ENCODE data around the gene PPP1R36.

The PPP1R36 gene

GRCh38 chr14:64610049-64610746, 60.4 kb downstream of the PPP1R36 start:
- Histone ChIP-seq H3K79me2 (ENCODE audit: insufficient read depth, low read length) (no peaks in the 10 kb centered on the region), H3K27me3 (ENCODE audit: insufficient read depth, low read length, poor library complexity, severe bottlenecking) (no peaks in the 10 kb centered on the region), H3K36me3 (ENCODE audit: insufficient read depth, low read length) (no peaks in the 10 kb centered on the region), H3K4me2 (ENCODE audit: low read depth, low read length, poor library complexity, severe bottlenecking) (no peak overlapping the region), H3K4me1 (ENCODE audit: insufficient read depth, low read length, poor library complexity, severe bottlenecking) (no peaks in the 10 kb centered on the region), H4K20me1 (ENCODE audit: insufficient read depth, low read length, poor library complexity, severe bottlenecking) (no peaks in the 10 kb centered on the region), H3K9me2 (replicated peaks; ENCODE audit: low read depth, low read length) (no peaks in the 10 kb centered on the region), H3K4me3 (ENCODE audit: low read length, poor library complexity, severe bottlenecking) (no peak overlapping the region), H3K9ac (ENCODE audit: low read depth, low read length, poor library complexity, severe bottlenecking) (no peak overlapping the region), H3K9me3 (ENCODE audit: insufficient read depth, low read depth, low read length) (no peaks in the 10 kb centered on the region), H2AFZ (ENCODE audit: low read length) (no peak overlapping the region), H3F3A (ENCODE audit: low read depth) (no peaks in the 10 kb centered on the region)
- TF ChIP-seq, protein P1, sequence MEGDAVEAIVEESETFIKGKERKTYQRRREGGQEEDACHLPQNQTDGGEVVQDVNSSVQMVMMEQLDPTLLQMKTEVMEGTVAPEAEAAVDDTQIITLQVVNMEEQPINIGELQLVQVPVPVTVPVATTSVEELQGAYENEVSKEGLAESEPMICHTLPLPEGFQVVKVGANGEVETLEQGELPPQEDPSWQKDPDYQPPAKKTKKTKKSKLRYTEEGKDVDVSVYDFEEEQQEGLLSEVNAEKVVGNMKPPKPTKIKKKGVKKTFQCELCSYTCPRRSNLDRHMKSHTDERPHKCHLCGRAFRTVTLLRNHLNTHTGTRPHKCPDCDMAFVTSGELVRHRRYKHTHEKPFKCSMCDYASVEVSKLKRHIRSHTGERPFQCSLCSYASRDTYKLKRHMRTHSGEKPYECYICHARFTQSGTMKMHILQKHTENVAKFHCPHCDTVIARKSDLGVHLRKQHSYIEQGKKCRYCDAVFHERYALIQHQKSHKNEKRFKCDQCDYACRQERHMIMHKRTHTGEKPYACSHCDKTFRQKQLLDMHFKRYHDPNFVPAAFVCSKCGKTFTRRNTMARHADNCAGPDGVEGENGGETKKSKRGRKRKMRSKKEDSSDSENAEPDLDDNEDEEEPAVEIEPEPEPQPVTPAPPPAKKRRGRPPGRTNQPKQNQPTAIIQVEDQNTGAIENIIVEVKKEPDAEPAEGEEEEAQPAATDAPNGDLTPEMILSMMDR (conservative IDR thresholded peaks at IDR 0.05; ENCODE audit: low read length), result no peak
- TF ChIP-seq EZH2phosphoT487 (IDR thresholded peaks at IDR 0.05; ENCODE audit: borderline replicate concordance), result no peak

DNA sequence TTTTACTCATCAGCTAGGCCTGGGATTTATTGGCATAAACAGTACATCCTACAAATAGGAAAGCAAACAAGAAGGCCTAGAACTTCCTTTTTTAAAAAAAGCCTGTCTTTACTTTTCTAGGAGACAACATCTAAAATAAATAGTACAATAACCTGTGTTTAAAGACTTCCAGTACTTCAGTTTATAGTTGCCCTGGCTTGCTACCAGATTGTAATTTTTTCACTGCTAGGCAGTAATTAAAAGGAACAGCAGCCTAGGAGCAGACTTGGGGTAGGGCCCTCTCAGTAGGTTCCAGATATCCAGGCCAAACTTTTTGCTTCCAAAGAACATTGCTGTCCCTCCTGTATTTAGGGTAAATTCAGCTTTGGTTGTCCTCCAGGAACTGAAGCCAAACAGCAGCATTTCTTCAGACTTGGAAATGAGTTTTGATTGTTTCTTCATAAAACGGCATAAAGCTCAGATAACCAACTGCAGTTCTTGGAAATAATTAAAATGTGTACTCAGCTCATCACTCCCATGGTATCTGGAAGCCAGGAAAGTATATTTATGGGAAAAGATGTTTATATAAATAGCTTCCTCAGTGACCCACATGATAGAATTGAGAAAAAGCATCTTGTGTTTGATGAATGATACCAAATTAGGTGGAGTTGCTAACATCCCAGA, 61.7 kb downstream of the PPP1R36 start:
- Histone ChIP-seq H3K9me3 (ENCODE audit: insufficient read depth, low read depth, low read length) (no peaks in the 10 kb centered on the region), H2AFZ (ENCODE audit: low read length) (no peak overlapping the region), H3K9ac (ENCODE audit: low read depth, low read length, poor library complexity, severe bottlenecking) (no peak overlapping the region), H3K4me3 (ENCODE audit: low read length, poor library complexity, severe bottlenecking) (no peak overlapping the region), H3K4me1 (ENCODE audit: insufficient read depth, low read length, poor library complexity, severe bottlenecking) (no peaks in the 10 kb centered on the region), H3K79me2 (ENCODE audit: insufficient read depth, low read length) (no peaks in the 10 kb centered on the region), H3K4me2 (ENCODE audit: low read depth, low read length, poor library complexity, severe bottlenecking) (no peak overlapping the region), H3K9me2 (replicated peaks; ENCODE audit: low read depth, low read length) (no peaks in the 10 kb centered on the region), H3K36me3 (ENCODE audit: insufficient read depth, low read length) (no peaks in the 10 kb centered on the region), H3F3A (ENCODE audit: low read depth) (no peaks in the 10 kb centered on the region), H3K27me3 (ENCODE audit: insufficient read depth, low read length, poor library complexity, severe bottlenecking) (no peaks in the 10 kb centered on the region), H4K20me1 (ENCODE audit: insufficient read depth, low read length, poor library complexity, severe bottlenecking) (no peaks in the 10 kb centered on the region)
- TF ChIP-seq, protein P1 (conservative IDR thresholded peaks at IDR 0.05; ENCODE audit: low read length), result no peak
- no peak for TF ChIP-seq EZH2phosphoT487 (IDR thresholded peaks at IDR 0.05; ENCODE audit: borderline replicate concordance)

DNA sequence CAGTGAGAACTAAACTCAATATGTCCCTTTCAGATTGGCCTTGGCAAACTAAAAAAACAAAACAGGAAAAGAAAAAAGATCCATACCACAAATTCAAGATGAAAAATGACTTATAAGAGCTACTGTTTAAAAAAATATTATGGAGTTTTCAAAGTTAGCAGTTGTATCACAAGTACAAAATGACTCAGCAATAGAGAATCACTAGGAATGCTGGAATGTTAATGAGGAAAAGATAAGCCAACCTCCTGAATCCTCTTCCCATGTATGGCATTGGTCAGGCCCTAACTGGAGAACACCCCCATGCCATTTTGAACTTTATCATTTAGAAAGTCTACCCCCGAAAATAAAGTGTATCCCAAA, 62.2 kb downstream of the PPP1R36 start:
- Histone ChIP-seq H2AFZ (ENCODE audit: low read length) (no peak overlapping the region), H3K4me2 (ENCODE audit: low read depth, low read length, poor library complexity, severe bottlenecking) (no peak overlapping the region), H3K9me3 (ENCODE audit: insufficient read depth, low read depth, low read length) (no peaks in the 10 kb centered on the region), H3K36me3 (ENCODE audit: insufficient read depth, low read length) (no peaks in the 10 kb centered on the region), H3K79me2 (ENCODE audit: insufficient read depth, low read length) (no peaks in the 10 kb centered on the region), H3K9ac (ENCODE audit: low read depth, low read length, poor library complexity, severe bottlenecking) (no peak overlapping the region), H3K9me2 (replicated peaks; ENCODE audit: low read depth, low read length) (no peaks in the 10 kb centered on the region), H4K20me1 (ENCODE audit: insufficient read depth, low read length, poor library complexity, severe bottlenecking) (no peaks in the 10 kb centered on the region), H3F3A (ENCODE audit: low read depth) (no peaks in the 10 kb centered on the region; the same call in 1 of the 2 replicates), H3K4me1 (ENCODE audit: insufficient read depth, low read length, poor library complexity, severe bottlenecking) (no peaks in the 10 kb centered on the region), H3K27me3 (ENCODE audit: insufficient read depth, low read length, poor library complexity, severe bottlenecking) (no peaks in the 10 kb centered on the region), H3K4me3 (ENCODE audit: low read length, poor library complexity, severe bottlenecking) (no peak overlapping the region)
- TF ChIP-seq, protein P1 (conservative IDR thresholded peaks at IDR 0.05; ENCODE audit: low read length), result no peak
- TF ChIP-seq EZH2phosphoT487 (IDR thresholded peaks at IDR 0.05; ENCODE audit: borderline replicate concordance), result no peak
